Keratinocyte (primary cell): ENCODE measurements around the gene CIAO1.

Experiments
- EZH2 ChIP-seq: IDR thresholded peaks from one replicate; pipeline ENCODE4 v1.6.1; 2012; ENCODE audit warnings: inconsistent platforms, mild to moderate bottlenecking, low read length, moderate library complexity
- TF ChIP-seq, protein P1 (sequence below), 3 experiments: IDR thresholded peaks in 1 of 3; conservative IDR thresholded peaks in 1 of 3; optimal IDR thresholded peaks in 1 of 3; 2 replicates in 2 of 3; 3 replicates in 1 of 3; pipeline versions ENCODE3 to v1.5.1; 2011; ENCODE audit warnings: low read length in 3 of 3, mild to moderate bottlenecking in 3 of 3, moderate library complexity in 2 of 3, control low read depth in 1 of 3, inconsistent platforms in 1 of 3; ENCODE audit not compliant: insufficient read depth in 2 of 3; ENCODE audit errors: extremely low read depth in 1 of 3

- TF ChIP-seq EZH2 = no peak
- TF ChIP-seq, protein P1, sequence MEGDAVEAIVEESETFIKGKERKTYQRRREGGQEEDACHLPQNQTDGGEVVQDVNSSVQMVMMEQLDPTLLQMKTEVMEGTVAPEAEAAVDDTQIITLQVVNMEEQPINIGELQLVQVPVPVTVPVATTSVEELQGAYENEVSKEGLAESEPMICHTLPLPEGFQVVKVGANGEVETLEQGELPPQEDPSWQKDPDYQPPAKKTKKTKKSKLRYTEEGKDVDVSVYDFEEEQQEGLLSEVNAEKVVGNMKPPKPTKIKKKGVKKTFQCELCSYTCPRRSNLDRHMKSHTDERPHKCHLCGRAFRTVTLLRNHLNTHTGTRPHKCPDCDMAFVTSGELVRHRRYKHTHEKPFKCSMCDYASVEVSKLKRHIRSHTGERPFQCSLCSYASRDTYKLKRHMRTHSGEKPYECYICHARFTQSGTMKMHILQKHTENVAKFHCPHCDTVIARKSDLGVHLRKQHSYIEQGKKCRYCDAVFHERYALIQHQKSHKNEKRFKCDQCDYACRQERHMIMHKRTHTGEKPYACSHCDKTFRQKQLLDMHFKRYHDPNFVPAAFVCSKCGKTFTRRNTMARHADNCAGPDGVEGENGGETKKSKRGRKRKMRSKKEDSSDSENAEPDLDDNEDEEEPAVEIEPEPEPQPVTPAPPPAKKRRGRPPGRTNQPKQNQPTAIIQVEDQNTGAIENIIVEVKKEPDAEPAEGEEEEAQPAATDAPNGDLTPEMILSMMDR (optimal IDR thresholded peaks at IDR 0.05 in 1 of 3, IDR thresholded peaks at IDR 0.05 in 1 of 3, conservative IDR thresholded peaks at IDR 0.05 in 1 of 3; ENCODE audit: extremely low read depth in 1 of 3, insufficient read depth in 2 of 3, low read length in 3 of 3) = no peak
Measured at GRCh38 chr2:96241900-96242611, 24.0 kb upstream of the CIAO1 start.
